Esophagus muscularis mucosa (tissue), 3 donors: ENCODE data around the gene SLC26A6.

Experiments
- POLR2A ChIP-seq: fragments of 450-650 bp; IDR thresholded peaks from one replicate; pipeline ENCODE4 v1.6.1; 2017; ENCODE audit warnings: antibody characterized with exemption, moderate library complexity, mild to moderate bottlenecking, low read depth
- TF ChIP-seq, protein P1 (sequence below), 3 experiments: fragments of 200-600 bp in 2 of 3; fragments of 450-650 bp in 1 of 3; sonication (generic) in 2 of 3; IDR thresholded peaks; one replicate each; pipeline ENCODE4 v1.5.1; 2017 to 2019; ENCODE audit warnings: antibody characterized with exemption in 3 of 3, mild to moderate bottlenecking in 2 of 3, moderate library complexity in 1 of 3

DNA sequence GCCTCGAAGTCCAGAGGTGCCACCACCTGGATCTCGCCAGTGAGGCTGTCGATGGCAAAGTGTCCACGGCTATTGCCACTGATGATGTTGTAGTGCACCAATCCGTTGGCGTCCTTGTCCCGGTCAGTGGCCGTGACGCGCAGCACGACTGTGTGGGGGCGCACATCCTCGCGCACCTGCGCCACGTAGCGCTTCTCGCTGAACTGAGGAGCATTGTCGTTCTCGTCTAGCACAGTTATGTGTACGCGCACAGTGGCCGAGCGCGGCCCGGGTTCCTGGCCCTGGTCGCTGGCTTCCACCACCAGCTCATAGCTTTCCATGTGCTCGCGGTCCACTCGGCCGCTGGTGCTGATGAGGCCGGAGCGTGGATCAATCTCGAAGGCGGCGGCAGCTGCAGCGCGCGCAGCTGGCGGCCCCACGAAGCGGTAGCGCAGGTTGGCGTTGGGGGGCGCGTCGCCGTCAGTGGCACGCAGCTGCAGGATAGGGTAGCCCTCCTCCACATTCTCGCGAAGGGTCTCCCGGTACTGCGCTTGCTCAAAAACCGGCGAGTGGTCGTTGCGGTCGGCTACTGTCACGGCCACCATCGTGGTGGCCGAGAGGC is 25.6 kb upstream of the SLC26A6 start:
- TF ChIP-seq, protein P1, sequence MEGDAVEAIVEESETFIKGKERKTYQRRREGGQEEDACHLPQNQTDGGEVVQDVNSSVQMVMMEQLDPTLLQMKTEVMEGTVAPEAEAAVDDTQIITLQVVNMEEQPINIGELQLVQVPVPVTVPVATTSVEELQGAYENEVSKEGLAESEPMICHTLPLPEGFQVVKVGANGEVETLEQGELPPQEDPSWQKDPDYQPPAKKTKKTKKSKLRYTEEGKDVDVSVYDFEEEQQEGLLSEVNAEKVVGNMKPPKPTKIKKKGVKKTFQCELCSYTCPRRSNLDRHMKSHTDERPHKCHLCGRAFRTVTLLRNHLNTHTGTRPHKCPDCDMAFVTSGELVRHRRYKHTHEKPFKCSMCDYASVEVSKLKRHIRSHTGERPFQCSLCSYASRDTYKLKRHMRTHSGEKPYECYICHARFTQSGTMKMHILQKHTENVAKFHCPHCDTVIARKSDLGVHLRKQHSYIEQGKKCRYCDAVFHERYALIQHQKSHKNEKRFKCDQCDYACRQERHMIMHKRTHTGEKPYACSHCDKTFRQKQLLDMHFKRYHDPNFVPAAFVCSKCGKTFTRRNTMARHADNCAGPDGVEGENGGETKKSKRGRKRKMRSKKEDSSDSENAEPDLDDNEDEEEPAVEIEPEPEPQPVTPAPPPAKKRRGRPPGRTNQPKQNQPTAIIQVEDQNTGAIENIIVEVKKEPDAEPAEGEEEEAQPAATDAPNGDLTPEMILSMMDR (IDR thresholded peaks at IDR 0.05), result no peak
- TF ChIP-seq POLR2A, result no peak
